Measurements from ENCODE around the gene ECE1. TPM values are rescaled to one million over a fixed set of nuclear protein-coding genes. Genes with fewer than 3 reads are reported as not detected.
A peak's percentile ranks its signal among the peaks of the same experiment; 100 is the strongest.

ECE1 gene
- total and polyA plus RNA-seq, 2 of the 13 experiments (the other 11 are each of a cell fraction or from before 2014, with no cell fraction given), result 13.5 to 21.2 TPM

- TF ChIP-seq NFAT5 (CRISPR knock-in tag; IDR thresholded peaks at IDR 0.05) (no peak), PATZ1 (CRISPR knock-in tag; IDR thresholded peaks at IDR 0.05) (peak; percentile 17; the same call in 1 of the 2 replicates), SP5 (CRISPR knock-in tag; IDR thresholded peaks at IDR 0.05; ENCODE audit: borderline replicate concordance, low read depth) (0 out of 2 replicates have a peak, but pooled peaks have one; percentile 27), ZNF441 (CRISPR knock-in tag; IDR thresholded peaks at IDR 0.05; ENCODE audit: borderline replicate concordance) (0 out of 2 replicates have a peak, but pooled peaks have one; percentile 50), ZNF737 (CRISPR knock-in tag; IDR thresholded peaks at IDR 0.05; ENCODE audit: borderline replicate concordance) (no peak), ERF (CRISPR knock-in tag; IDR thresholded peaks at IDR 0.05) (0 out of 2 replicates have a peak, but pooled peaks have one; percentile 8), GABPB1 (CRISPR knock-in tag; IDR thresholded peaks at IDR 0.05) (peak; percentile 44), NFIB (CRISPR knock-in tag; IDR thresholded peaks at IDR 0.05; ENCODE audit: borderline replicate concordance) (0 out of 2 replicates have a peak, but pooled peaks have one; percentile 26), MEF2D (CRISPR knock-in tag; IDR thresholded peaks at IDR 0.05) (no peak), YY1 (IDR thresholded peaks at IDR 0.05; ENCODE audit: insufficient read depth, insufficient replicate concordance, low read depth, low read length) (no peak), ZNF776 (CRISPR knock-in tag; IDR thresholded peaks at IDR 0.05) (no peak), ZFP36 (IDR thresholded peaks at IDR 0.05; ENCODE audit: borderline replicate concordance, low read depth, low read length, partially characterized antibody) (no peak), ZNF501 (CRISPR knock-in tag; IDR thresholded peaks at IDR 0.05) (no peak), ZFP91 (CRISPR knock-in tag; IDR thresholded peaks at IDR 0.05; ENCODE audit: borderline replicate concordance) (peak; percentile 34; the same call in 1 of the 2 replicates), KLF12 (CRISPR knock-in tag; IDR thresholded peaks at IDR 0.05; ENCODE audit: borderline replicate concordance) (peak; percentile 54; the same call in 1 of the 2 replicates)
Observed at GRCh38 chr1:21322681-21323016, 32.4 kb upstream of the ECE1 start (continued).

All from HepG2 (cell line).